Caki2 (cell line): ENCODE results near the gene LGALS7. TPM values are rescaled to one million over a fixed set of nuclear protein-coding genes. Genes with fewer than 3 reads are reported as not detected.
"Not testable (repeated sequence)": the region's sequence is repeated elsewhere in the genome, so short reads cannot be mapped to it uniquely, and the experiment has no call there.

Experiments used
- DNase-seq: peaks from one replicate; pipeline ENCODE4 v3.0.0-alpha.2; 2015; ENCODE audit warnings: low read depth
- in situ Hi-C: cut with HindIII; loops from 2 replicates; pipeline ENCODE4 v1.10.0; 2016; ENCODE audit warnings: low sequenced_read_pairs, low pct_unique_long_range_greater_than_20kb, mixed read lengths
- total RNA-seq: library from RNA; depleted of rRNA; stranded (reverse); fragments of >200 nt; shearing (Covaris generic); gene quantifications from 2 replicates; pipeline ENCODE4 v1.2.3, GENCODE V29; 2014; ENCODE audit warnings: low replicate concordance

Gene LGALS7
- total RNA-seq, 1 experiment from 2014 or later: not detected

DNA sequence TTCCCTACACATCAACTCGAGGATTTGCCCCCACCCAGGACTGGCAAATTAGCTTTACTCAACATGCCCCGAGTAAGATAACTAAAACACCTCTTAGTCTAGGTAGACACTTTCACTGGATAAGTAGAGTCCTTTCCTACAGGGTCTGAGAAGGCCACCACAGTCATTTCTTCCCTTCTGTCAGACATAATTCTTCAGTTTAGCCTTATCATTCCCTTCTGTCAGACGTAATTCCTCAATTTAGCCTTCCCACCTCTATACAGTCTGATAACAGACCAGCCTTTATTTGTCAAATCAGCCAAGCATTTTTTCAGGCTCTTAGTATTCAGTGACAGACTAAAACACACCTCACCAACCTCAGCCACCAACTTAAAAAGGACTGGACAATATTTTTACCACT is 19.5 kb downstream of the LGALS7 start:
- DNase-seq, in situ Hi-C loops: not testable (repeated sequence)

DNA sequence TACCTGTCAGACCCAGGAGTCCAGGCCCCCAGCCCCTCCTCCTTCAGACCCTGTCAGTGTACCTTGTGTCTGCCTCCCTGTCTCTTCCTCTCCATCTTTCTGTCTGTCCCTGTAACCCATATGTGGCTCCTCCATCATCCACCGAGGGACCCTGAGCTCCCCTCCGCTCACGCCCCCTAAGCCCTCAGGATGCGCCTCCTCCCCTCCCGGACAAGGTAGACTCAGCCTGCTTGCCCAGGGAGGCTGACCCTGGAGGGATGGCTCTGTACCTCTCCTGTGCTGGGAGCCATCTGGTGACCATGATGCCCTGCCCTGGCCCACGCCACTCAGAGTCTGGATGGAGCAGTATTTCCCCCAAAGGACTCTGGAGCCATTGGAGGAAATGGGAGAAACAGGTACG is 28.0 kb downstream of the LGALS7 start:
- DNase-seq: no peak
- in situ Hi-C loops: no loop called here

DNA sequence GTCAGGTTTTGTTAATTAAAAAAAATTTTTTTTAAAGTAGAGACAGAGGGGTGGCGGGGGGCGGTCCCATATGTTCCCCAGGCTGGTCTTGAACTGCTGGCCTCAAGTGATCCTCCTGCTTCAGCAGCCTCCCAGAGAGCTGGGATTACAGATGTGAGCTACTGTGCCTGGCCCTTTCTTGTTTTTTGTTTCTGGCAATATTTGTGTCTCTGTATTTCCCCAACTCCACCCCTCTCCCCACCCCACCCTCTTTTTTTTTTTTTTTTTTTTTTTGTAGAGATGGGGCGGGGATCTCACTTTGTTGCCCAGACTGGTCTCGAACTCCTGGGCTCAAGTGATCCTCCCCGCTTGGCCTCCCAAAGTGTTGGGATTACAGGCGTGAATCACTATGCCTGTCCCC is 28.4 kb downstream of the LGALS7 start:
- DNase-seq: no peak
- in situ Hi-C loops: no loop called here

DNA sequence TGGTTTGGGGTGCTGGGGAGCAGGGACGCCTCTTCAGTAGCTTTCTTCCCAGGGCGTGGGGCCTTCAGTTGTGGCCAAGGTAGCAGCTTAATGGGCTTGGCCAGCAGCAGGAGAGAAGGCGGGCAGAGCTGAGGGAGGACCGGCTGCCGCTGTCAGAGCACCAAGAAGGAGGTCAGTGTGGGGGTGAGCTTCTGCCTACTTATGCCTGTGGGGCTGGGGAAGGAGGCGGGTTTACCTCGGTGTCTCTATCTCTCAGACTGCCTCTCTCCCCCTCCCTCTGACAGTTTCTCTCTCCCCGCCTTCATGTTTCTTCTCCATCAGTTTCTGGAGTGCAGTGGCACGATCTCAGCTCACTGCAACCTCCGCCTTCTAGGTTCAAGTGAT is 29.0 kb downstream of the LGALS7 start, which contains the start of gene CAPN12:
Gene CAPN12, minus strand, starts transcription at position 177 of the 384 bp plus-strand sequence. CDS start 309 bp downstream, outside the sequence.
- no peak for DNase-seq
- in situ Hi-C loops: no loop called here

DNA sequence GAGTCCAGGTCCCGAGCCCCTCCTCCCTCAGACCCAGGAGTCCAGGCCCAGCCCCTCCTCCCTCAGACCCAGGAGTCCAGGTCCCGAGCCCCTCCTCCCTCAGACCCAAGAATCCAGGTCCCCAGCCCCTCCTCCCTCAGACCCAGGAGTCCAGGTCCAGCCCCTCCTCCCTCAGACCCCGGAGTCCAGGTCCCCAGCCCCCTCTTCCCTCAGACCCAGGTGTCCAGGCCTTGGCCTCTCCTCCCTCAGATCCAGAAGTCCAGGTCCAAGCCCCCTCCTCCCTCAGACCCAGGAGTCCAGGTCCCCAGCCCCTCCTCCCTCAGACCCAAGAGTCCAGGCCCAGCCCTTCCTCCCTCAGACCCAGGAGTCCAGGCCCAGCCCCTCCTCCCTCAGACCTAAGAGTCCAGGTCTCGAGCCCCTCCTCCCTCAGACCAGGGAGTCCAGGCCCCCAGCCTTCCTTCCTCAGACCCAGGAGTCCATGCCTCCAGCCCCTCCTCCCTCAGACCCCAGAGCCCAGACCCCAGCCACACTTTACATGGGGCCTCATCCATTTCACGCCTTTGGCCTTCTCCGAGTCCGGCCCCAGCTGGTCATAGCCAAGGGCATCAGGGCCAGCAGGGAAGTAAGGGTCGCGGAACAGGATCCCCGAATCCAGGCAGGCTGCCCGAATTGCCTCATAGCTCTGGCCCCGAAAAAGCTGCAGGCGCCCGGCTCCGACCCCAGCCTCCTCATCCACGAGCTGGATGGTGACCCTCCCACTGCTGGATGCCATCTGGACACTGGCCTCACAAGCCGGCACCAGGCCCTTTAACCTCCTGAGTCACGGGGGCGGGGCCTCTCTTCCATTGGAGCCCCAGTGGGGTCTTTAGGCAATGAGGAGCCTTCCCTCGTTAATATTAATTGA is 29.7 kb downstream of the LGALS7 start:
- DNase-seq: no peak
- in situ Hi-C loops: no loop called here

DNA sequence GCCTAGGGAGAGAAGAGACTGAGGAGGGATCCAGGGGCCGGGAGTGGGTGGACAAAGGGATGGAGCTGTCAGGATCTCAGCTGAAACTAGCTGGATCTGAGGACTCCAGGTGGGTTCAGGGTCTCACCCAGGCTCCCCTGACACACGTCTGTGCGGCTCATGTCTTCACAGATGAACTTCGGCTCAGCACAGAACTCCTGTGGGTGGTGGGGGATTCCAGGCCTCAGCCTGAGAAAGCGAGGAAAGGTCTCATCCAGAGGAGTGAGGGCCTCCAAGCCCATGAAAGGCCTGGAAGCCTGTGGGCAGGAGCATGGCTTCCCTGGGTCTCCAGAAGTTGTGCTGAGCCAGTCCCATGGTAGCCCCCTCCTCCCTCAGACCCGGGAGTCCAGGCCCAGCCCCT is 30.4 kb downstream of the LGALS7 start:
- no peak for DNase-seq
- in situ Hi-C loops: no loop called here

DNA sequence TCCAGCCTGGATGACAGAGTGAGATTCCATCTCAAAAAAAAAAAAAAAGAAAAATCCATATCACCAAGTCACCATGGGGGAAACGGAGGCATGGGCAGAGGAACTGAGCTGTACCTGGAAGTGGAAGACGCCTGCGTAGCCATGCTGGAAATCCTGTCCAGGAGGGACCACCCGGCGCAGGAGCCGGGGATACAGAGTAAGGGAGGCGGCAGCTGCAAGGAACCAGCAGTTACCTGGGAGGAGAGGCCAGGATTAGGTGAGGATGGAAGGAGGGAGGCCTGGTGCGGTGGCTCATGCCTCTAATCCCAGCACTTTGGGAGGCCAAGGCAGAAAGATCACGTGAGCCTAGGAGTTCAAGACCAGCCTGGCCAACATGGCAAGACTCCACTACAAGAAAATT is 31.0 kb downstream of the LGALS7 start:
- DNase-seq: no peak
- in situ Hi-C loops: no loop called here

DNA sequence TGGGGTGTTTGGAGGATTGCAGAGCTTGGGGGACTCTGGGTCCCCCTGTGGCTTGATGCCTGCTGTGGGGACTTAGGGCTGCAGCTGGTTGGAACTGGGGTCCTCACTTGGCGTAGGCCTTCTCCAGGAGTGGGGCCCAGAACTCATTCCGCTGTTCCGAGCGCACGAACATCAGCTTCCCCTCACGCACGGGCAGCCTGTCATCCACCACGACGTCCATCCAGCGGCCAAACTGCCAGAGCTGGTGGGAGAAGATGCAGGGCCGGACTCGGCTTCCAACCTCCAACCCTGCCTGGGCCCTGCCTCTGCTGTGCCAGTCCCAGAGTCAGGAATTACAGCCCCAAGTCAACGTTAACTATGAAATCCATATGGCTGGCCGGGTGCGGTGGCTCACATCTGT is 31.6 kb downstream of the LGALS7 start:
- in situ Hi-C loops: no loop called here
- no peak for DNase-seq

DNA sequence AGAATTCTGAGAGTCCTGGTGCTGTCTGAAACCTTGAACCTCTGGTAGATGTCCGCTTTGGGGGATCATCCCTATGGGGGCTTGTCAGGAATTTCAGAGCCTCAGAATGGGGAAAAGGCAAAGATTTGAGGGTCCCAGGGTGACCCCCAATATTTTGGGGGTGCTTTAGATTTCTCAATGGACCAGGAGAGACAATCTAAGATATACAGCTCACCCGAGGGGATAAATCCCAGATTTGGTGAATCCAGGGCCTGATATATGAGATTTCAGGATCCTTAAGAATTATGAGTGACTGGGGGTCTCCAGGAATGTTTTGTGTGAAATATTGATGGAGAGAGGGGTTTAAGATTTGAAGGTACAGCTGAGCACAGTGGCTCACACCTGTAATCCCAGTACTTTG is 32.4 kb downstream of the LGALS7 start:
- DNase-seq: no peak
- in situ Hi-C loops: no loop called here

DNA sequence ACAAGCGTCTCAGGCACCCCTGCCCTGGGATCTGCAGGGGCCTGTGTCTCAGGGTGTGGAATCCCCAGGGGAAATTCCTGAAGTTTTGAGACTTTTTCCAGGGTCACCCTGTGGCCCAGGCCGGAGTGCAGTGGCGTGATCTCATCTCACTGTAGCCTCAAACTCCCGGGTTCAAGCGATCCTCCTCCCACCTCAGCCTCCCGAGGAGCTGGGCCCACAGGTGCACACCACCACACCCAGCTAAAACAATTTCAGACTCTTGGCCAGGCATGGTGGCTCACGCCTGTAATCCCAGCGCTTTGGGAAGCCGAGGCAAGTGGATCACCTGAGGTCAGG is 33.1 kb downstream of the LGALS7 start:
- in situ Hi-C loops: no loop called here

DNA sequence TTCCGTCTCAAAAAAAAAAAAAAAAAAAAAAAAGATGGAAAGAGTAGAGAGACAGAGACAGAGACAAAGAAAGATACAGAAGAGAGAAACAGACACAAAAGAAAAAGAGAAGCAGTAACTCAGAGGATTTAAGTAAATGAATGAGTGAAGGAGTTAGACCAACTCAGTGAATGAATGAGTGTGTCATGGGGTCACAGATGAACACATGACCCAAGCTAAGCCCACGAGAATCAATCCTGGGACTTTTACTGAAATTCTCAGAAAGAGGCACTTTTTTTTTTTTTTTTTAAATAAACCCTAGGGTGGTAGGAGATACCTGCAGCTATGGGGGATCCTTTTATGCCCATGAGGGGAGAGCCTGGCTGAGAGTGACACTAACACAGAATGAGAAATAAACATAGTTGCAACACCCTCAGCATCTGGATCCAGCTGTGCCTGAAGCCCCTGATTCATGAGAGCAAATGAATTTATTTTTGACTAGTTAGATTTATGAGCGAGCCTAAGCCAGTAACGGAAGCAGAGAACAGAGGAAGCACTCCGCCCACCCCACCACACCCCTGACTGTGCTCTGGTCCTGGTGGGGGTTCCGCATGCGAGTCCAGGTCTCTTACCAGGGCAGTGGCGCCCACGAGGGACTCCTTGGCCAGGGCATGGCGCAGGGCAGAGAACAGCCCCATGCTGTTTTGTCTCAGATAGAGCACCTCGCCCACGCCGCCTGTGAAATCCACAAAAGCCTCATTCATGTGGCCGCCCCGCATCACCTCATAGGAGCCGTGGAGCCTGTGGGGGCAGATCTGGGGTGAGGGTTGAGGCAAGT is 33.7 kb downstream of the LGALS7 start:
- no peak for DNase-seq
- in situ Hi-C loops: no loop called here

More for the DNA sequence above, 33.1 kb downstream of the LGALS7 start:
- no peak for DNase-seq

DNA sequence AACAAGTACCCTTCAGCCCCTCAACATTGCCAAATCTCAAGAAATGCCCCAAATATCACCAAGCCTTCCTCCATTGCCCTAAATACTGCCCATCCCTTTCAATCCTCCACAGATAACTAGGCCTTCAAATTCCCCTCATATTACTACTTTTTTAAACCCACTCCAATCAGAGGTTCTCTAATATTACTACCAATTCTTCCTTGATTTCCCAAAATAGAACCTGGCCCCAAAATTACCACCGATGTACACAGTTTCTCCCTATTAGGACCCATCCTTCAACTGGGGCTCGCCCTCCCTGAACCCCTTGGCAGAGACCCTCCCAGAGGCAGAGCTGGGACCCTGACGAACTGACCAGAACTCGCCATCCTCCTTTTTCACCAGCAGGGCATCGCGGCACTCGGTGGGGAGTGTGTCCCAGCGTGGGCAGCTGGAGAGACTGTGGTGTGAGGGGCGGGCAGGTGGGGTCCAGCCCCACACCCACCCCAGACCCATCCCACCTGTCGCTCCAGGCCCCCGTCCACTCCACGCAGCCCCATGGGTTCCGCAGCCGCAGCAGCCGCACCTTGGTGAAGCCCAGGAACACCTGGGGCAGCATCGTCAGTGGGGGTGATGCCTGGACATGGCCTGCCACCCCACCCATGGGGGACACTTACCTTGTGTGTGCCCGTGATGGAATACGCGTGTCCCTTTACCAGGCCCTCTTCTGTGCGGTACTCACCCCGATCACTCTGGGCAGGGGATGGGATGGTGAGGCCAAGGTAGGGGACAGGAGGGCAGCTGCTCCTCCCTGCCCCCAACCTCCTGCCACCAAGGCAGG is 35.2 kb downstream of the LGALS7 start:
- no peak for DNase-seq
- in situ Hi-C loops: no loop called here

DNA sequence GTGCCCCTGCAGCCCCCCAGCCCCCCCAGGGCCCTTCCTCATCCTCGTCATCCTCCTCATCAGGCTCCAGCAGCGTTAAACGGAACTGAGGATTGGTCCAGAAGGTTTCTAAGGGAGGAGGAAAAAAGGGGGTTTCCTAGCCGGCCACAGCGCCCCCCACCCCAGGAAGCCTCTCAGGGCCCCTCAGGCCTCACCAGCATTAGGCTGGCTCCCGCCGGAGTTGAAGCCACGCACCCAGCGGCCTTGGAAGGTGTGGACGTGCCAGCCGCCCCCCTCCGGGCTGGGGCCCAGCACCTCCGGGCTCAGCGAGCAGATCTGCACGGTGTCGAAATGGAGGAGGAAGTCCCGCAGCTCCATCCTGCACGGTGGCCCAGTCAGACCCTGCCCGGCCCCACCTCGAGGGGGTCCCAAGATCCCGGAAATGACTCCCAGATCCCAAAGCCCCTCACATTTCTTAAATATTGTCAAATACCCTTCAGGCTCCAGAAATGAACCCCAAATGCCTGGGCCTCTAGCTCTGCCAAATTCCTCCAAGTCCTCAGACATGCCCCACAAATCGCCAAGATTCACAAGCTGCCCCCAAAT is 35.9 kb downstream of the LGALS7 start:
- in situ Hi-C loops: no loop called here
- no peak for DNase-seq

DNA sequence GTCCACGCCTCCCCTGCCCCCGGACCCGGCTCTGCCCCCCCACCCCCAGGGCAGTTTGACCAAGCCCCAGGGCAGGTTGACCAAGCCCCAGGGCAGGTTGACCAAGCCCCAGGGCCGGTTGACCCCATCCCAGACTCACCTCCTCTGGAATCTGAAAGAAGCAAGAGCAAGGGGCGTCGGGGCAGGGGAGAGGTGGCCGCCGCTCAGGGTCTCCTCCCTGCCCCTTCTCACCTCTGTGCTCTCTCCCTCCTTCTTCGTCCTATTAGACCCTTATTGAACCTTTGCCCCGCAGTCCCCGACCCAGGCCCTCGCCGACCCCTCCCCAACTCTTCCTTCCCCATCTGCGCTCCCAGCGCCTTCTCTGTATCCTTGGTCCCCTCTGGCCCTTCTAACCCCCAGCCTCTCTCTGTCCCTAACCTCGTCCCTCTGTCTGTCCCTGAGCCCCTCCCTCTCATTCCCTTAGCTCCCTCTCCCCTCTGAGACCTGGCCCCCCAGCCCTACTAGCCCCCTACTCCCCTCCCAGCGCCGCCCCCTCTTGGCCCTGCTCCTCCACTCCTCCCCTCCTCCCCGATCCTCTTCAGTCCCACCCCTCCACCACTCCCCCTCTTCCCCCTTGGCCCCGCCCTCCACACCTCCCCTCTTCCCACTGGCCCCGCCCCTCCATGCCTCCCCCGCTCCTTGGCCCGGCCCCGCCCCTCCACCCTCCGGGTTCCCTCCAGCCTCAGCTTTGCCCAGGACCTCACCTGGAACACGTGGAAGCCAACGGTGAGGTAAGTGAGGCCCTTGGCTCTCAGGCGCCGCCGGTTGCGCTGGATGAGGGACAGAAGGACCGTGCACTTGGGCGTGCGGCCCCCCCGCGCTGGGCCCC is 36.7 kb downstream of the LGALS7 start:
- in situ Hi-C loops: no loop called here

DNA sequence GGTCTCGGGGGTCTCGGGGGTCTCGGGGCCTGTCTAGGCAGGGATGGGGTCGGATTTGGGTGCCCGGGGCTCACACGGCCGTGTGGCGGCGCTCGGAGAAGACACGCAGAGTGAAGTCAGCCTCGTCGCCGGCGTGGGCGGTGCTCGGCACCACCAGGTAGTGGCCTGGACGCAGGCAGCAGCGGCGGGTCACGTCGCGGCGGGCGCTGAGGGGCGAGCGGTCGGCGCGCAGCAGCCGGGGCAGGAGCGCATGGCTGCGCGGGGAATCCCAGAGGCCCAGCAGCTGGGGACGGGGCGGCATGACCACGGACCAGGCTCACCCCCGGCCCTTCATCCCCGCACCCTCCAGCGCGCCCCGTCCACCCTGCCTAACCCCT is 37.3 kb downstream of the LGALS7 start:
- no peak for DNase-seq
- in situ Hi-C loops: no loop called here

More for the DNA sequence above, 36.7 kb downstream of the LGALS7 start:
- no peak for DNase-seq

DNA sequence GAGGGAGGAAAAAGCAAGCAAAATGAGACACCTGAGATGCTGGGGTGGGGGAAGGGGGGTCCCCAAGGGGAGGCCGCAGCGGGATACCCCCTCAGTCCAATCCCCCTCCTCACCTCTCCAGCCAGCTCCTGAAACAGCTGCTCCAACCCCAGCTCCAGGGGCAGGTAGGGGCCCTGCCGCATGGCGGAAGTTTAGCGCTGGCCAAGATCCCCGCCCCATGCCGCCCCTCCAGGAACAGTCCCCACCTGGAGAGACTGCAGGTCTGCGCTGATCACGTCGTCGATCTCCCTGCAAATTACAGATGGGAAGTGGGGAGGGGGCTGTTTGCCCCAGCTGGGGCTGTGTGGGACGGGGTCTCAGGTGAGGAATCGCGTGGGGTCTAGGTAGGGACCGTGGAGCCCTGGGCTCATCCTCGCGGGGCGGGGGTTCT is 38.0 kb downstream of the LGALS7 start:
- in situ Hi-C loops: no loop called here

DNA sequence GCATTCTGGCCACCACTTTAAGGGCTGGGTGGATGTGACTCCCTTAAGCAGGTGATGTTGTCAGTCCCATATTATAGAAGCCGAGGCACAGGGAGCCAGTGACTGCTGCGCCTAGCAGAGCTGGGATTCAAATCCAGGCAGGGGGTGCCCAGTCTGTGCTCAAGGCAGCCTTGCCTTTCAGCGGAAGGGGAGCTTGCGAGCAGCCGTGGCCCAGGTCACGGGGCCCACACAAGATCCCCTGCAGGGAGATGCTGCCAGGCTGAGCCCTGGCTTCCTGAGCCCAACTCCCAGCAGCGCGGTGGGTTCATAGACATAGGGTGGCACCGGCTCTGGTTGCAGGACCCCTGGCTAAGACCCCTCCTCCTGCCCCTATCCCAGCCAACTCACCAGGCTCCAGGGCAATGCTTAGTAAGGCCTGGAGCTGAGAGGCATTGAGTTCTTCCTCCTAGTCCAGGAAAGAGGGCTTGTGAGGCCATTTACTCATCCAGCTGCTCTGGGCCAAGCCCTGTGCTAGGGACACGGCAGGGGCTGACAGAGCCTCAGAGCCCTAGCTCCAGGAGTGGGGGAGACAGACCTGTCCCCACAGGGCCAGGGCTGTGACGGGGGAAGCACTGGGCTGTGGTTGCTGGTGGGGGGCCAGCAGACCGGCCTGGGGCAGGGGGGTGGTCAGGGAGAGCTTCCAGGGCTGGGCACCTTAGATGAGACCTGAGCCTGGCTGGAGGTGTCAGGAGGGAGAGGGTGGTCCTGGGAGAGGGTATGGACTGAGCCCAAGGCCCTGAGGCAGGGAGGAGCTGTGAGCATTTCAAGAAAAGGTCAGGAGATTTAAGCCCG is 38.7 kb downstream of the LGALS7 start:
- no peak for DNase-seq
- in situ Hi-C loops: no loop called here

More for the DNA sequence above, 38.0 kb downstream of the LGALS7 start:
- no peak for DNase-seq
